HG02840 (cell line): Measurements from ENCODE around the gene CBFA2T2.
"Not testable (repeated sequence)": the region's sequence is repeated elsewhere in the genome, so short reads cannot be mapped to it uniquely, and the experiment has no call there.

ENCODE experiments used
- ATAC-seq: cut with Tn5 transposase; IDR thresholded peaks from one replicate; pipeline ENCODE4 v1.9.1; 2021; ENCODE audit warnings: mild to moderate bottlenecking, moderate library complexity, moderate number of reproducible peaks; ENCODE audit not compliant: unreplicated experiment, low FRiP score

The CBFA2T2 gene

DNA sequence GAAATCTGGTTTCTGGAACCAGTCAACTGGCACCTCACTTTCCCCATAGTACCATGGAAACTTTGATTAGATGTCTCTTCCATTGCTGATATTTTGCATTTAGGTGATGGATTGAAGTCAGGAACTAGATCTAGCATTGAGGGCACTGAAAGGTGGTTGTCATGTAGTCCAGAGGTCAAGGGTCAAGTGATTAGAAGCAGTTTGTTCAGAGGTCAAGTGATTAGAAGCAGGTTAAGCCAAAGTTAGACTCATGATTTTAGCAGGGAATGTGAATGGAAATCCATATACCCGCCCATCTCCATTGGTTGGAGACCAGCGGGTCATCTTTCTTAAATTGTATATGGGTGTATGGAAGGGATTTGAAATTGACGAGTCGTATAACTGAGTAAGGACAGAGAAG is 51.2 kb downstream of the CBFA2T2 start:
- ATAC-seq = no peak

DNA sequence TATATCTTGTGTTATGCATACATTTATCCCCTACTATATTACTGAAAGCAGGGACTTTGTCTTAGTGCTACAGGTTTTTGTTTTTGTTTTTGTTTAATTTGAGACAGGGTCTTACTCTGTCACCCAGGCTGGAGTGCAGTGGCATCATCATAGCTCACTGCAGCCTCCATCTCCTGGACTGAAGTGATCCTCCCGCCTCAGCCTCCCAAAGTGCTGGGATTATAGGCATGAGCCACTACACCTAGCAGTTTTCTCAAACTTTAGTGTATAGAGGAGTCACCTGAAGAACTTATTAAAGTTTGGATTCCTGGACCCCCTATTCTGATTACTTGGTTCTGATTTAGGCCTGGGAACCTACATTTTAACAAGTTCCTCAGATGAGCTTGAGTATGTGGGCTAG is 51.9 kb downstream of the CBFA2T2 start:
- no peak for ATAC-seq

DNA sequence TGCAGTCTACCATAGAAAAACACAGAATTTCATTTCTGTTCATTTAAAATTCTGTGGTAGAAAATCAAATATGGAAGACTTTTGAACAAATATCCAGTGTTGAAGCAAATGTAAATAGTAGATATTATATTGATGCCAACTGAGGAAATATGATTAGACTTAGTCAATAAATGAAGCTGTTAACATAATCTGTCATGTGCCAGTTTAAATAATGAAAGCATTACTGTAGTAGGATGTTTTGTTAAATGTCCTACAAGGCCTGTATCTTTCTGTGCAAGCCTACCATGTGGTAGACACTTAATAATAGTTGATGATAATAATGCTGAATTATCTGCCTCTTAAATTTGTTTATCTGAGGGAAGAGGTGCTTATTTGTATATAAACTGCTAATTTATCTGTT is 55.9 kb downstream of the CBFA2T2 start:
- no peak for ATAC-seq

DNA sequence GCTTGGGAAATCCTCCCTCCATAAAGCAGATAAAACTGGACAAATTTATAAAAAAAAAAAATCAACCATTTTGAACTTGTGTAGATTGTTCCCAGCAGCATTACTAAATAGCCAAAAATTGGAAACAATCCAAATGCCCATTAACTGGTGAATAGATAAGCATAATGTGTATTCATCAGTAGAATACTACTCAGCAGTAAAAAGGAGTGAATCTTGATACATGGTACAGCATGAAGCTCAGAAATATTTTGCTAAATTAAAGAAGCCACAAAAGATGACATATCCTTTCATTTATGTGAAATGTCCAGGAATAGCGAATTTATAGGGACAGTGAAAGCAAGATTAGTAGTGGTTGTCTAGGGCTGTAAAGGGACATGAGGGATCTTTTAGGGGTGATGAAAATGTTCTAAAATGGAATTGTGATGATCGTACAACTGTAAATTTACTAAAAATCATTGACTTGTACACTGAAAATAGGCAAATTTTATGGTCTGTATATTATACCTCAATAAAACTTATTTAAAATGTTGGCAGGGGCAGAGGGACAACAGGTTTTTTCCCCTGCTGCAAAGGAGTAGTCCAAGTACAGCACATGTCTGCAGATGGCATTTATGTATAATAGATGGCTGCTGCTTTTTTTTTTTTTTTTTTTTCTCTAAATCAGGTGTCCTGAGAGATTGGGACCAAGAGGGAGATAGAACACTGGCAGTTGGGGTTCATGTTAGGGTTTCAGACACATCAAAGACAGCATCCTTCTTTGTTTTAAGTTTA is 59.5 kb downstream of the CBFA2T2 start:
- ATAC-seq = no peak

DNA sequence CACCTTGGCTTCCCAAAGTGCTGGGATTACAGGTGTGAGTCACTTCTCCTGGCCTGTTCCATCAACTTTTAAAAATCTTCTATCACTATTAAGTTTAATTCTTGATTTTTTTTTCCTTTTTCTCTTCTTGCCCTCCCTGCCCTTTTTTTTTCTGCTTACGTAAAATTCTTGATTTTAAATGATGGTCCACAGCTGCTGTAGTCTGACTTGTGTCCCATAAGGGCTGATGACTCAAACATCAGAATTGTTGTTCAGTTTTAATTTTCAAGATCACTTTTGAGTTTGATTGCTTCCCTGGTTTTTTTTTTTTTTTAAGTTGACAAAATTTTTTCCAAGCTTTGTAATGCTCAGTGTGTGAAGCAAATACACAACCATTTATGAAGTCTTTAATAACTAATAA is 61.9 kb downstream of the CBFA2T2 start:
- ATAC-seq = no peak

DNA sequence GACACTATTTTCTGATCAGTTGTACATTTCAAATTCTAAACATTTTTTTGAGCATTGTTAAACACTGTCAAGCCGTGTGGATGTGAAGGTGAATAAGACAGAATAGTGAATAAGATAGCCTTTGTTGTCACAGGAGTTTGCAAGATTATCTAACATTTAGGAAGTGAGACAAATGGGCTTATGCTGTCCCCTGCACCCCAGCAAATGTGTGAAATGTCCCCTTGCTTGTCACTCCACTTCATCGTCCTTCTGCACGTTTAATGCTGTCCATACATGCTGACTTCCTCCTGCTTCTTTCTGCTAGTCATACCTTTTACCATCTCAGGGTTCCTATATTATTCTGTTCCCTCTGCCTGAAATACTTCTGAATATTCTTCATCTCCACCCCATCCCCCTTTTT is 62.6 kb downstream of the CBFA2T2 start:
- no peak for ATAC-seq

DNA sequence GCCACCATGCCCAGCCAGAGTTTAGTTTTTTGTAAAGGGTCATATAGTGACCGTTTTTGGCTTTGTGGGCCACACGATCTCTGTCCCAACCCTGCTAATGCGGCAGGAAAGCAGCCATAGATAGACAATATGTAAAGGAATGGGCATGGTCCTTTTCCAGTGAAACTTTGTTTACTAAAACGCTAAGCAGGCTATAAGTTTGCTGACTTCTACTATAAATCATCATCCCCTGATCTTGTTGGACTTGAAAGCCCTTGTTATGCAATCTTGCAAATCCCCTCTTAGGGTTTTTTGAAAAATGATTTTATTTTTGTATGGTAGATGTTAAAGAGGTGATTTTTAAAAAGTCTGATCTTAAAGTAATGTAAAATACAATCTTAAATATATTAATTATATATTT is 63.6 kb downstream of the CBFA2T2 start:
- ATAC-seq = no peak

DNA sequence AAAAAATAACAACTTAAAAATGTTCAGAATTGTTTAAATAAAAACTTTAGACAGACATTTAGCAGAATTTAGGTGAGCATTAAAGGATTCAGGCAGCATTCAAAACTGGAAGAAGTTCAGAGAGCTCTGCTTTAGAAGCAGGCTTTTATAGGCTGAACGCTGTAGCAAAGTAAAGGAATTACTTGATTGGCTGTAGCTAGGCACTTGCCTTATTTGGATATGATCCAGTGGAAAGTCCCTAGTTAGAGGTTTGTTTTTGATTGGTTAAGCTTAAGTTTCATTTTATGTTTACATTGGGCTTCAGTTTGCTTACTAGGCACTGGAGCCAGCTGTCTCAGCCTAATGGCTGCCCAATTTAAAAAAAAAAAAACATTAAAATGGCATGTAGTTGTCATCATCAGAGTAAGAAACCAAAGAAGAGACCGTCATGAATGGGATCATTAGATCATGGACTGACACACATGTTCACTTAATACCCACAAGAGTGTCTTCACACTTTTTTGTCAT is 65.1 kb downstream of the CBFA2T2 start:
- peak; percentile 94 for ATAC-seq

DNA sequence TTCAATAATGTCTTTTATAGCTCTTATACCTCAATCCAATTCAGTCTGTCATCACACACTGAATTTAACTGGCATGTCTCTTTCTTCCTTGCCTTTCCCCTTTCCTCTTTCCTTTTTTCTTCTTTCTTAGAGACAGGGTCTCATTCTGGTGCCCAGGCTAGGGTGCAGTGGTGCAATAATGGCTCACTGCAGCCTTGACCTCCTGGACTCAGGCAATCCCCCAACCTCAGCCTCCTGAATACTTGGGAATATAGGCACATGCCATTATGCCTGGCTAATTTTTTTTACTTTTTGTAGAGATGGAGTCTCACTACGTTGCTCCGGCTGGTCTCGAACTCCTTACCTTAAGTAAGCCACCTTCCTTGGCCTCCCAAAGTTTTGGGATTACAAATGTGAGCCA is 65.9 kb downstream of the CBFA2T2 start:
- no peak for ATAC-seq

DNA sequence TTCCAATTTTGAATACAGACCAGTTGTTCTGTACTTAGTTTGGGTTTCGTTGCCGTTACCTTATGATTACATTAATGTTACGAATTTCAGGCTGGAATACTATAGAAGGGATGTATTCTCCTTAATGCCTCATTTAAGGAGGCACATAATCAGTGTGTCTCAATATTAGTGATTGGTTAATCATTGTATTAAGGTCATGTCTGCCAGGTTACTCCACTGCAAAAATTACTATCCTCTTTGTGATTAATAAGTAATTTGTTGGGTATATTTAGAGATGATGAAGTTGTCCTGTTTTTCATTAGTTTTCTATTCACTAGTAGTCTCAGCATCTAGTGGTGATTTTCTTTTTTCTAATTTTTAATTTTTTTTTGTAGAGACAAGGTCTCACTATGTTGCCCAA is 66.3 kb downstream of the CBFA2T2 start:
- ATAC-seq = no peak

DNA sequence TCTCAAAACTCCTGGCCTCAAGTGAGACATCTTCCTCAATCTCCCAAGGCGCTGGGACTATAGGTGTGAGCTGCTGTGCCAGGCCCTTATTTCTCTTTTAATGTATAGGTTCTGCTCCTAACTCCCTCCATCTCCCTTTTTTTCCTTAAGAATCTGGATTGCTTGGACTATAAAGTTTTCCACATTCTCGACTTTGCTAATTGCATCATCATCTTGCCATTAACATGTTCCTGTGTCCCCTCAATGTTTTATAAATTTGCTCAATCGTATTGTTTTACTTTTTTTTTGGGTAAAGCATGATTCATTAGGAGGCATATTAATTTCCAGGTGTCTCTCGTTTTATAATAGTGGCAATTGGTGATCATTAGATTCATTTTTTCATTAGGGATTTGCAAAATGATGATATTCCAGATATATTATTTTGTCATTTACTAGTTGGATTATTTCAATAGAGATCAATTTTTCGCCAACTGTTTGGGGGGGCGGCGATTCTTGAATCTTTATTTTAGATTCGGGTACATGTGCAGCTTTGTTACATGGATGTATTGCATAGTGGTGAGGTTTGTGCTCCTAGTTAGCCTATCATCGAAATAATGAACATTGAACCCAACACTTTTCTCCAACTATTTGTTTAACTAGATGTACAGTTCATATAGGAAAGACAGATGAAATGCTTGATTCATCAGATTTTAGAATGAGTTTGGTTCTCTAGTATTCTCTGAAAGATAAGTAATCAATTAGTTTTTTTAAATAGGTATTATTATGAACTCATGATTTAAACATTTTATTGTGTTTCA is 68.7 kb downstream of the CBFA2T2 start:
- ATAC-seq = no peak

DNA sequence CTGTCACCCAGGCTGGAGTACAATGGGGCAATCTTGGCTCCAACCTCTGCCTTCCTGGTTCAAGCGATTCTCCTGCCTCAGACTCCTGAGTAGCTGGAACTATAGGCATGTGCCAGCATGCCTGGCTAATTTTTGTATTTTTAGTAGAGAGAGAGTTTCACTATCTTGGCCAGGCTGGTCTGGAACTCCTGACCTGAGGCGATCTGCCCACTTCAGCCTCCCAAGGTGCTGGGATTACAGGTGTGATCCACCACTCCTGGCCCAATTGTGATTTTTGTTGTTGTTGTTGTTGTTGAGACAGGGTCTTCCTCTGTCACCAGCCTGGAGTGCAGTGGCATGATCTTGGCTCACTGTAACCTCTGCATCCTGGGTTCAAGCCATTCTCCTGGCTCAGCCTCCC is 69.3 kb downstream of the CBFA2T2 start:
- ATAC-seq = no peak

DNA sequence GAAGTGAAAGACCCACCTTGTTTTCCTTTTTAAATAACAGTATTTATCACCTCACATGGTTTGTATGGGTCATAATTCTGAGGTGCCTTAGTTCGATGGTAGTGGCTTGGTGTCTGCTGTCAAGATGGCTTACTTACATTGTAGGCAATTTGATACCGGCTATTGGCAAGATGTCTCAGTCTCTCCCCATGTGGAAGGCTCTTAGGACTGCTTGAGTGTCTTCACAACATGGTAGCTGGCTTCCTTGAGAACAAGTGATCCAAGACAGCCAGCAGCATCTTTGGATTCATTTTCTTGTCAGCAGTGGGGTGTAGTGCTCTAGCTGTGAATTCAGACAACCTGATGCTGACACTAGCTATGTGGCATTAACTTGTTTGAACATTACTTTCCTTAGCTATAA is 70.1 kb downstream of the CBFA2T2 start:
- no peak for ATAC-seq

DNA sequence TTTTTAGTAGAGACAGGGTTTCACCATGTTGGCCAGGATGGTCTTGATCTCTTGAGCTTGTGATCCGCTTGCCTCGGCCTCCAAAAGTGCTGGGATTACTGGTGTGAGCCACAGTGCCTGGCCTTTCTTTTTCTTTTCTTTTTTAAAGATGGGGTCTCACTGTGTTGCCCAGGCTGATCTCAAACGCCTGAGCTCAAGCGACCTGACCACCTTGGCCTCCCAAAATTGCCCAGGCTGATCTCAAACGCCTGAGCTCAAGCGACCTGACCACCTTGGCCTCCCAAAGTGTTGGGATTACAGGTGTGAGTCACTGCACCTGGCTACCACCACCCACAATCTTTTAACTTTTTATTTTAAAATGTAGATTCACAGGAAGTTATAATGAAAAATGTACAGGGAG is 71.2 kb downstream of the CBFA2T2 start:
- ATAC-seq = not testable (repeated sequence)

DNA sequence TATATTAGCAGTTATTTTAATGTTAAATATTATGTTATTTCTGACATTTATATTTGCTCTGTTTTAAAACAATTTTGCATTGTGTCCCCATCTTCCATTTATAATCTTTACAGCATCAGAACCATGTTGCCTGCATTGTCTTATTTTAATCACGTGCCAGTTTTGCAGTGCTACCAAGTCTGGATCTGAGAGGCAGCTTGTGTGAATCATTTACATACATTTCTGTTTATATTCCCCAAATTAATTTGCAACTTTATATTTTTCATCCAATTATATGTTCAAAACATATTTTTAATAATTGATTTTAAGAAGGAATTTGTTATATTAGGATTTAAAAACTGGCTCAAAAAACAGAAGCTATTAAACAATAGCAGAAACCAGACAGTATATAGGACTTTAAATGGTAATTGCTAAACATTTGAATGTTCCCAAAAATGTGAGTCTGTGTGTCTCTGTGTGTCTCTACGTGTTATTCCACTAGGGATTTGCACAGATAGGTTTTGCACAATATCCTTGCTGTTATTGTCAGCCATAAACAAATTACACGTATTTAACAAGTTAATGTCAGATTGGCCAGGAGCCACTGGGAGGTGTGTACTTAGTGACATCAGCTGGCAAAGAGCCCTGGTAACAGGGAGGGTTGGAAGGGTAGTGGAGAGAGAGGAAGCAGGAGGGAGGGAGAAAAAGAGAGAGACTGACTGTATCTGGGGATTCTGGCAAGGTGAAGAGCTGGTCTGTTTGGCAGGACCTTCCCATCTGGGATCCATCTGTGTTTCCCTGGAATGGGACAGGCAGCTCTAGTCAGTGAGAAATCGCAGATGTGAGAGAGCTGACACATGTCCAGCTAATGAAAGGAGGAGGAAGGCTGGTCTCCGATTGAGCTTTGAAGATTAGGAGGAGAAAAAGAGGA is 72.1 kb downstream of the CBFA2T2 start:
- ATAC-seq = no peak

DNA sequence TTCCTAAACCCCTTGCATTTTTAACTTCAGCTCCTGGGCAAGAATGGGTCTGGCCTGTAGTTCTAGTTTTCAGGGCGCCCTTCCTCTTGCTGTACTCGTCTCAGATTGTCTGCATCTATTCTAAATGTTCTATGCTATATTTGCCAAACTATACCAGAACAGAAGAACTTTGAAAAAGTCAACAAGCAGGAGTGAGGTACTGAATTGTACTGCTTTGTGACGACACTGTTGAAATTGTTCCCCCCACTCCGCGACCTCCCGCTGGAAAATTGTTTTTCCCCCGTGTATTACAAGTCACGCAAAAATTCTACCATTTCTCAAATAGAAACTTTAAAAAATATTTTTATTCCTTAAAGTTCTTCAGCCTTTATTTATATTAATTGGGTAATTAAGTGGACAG is 73.9 kb downstream of the CBFA2T2 start:
- no peak for ATAC-seq

DNA sequence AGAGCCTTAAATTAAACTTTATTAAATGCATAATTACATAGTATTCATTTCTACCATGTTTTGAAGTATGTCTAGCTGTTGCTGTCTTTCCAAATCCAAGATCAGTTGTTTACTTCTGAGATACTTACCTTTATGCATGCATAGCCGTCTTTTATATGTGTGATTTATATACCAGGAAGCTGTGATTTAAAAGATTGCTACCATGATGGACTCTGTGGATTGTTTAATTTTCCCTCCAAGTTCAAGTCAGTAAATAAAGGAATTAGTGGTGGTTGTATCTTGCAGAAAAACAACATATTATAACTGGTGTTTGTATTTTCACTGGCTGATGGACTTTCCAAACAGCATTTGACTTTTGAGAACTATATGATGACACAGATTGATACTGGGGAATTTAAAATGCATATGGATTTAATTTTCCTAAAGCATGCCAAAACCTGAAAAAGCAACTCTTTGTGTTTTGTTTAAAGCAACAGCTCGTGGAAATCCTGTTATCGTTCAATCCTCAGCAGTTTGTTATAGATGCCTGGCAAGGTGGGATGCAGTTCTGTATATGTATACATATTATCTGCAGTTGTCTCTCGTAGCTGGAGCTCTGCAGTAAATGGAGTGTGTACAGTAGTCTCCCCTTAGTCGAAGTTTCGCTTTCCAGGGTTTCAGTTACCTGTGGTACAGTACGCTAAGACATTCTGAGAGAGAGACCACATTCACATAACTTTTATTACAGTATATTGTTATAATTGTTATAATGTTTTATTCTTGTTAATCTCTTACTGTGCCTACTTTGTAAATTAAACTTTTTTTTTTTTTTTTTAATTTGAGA is 77.1 kb downstream of the CBFA2T2 start:
- ATAC-seq = no peak

DNA sequence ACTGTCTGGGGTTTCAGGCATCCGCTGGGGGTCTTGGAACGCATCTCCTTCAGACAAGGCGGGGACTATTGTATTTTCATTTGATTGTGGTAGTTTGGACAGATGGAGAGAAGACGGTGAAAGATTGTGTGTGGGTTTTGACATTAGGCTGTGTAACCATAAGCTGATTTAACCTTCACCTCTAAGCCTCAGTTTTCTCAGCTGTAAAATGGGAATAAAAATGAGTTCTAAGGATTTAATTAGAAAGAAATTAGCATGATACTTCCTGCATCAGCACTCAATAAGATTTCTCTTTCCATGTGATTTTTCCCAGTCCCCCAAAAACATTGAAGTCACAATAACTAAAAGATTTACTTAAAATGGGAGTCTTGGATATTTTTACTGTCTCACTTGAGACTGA is 78.1 kb downstream of the CBFA2T2 start:
- ATAC-seq = no peak

DNA sequence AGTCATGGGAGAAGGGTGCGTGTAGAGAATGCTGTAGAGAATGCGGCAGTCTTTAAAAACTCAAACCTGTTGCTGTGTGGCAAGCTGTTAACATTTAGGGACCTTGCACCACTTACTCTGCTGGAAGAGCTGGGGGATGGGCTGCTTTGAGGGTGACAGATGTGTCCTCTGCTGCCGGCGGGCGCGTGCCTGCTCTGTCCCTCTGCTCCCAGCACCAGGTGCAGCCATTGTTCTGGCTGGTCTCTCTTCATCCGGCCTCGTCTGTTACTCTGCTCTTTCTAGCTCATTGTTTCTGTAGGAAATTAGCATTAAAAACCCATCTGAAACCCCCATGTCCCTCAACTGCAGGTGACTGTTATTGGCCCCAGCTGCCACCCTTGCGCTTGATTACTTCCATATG is 78.5 kb downstream of the CBFA2T2 start:
- ATAC-seq = no peak
